ENCODE measurements around the gene RMC1.

The RMC1 gene

GRCh38 chr18:23494992-23495391 lies 8.3 kb upstream of the RMC1 start:
- peaks cover 3% of the 10 kb centered on the region for H3K9me3 ChIP-seq (ENCODE audit: severe bottlenecking)
- DNase-seq = no peak
- TF ChIP-seq CTCF (IDR thresholded peaks at IDR 0.05; ENCODE audit: low read depth, low read length) = no peak
- no peak overlapping the region for H3K4me3 ChIP-seq (ENCODE audit: low read depth, low read length)
- no peaks in the 10 kb centered on the region for H3K36me3 ChIP-seq
- no peak overlapping the region for H3K27ac ChIP-seq
- no peaks in the 10 kb centered on the region for H3K27me3 ChIP-seq (ENCODE audit: insufficient read depth, low read depth, severe bottlenecking)

GRCh38 chr18:23495723-23496440 lies 7.4 kb upstream of the RMC1 start:
- Histone ChIP-seq H3K27ac (no peak overlapping the region), H3K27me3 (ENCODE audit: insufficient read depth, low read depth, severe bottlenecking) (no peaks in the 10 kb centered on the region), H3K36me3 (no peaks in the 10 kb centered on the region), H3K4me3 (ENCODE audit: low read depth, low read length) (no peak overlapping the region), H3K9me3 (ENCODE audit: severe bottlenecking) (peaks cover 3% of the 10 kb centered on the region)
- DNase-seq = no peak
- no peak for TF ChIP-seq CTCF (IDR thresholded peaks at IDR 0.05; ENCODE audit: low read depth, low read length)

GRCh38 chr18:23498117-23498516 lies 5.2 kb upstream of the RMC1 start:
- TF ChIP-seq CTCF (IDR thresholded peaks at IDR 0.05; ENCODE audit: low read depth, low read length) = no peak
- Histone ChIP-seq H3K9me3 (ENCODE audit: severe bottlenecking) (no peaks in the 10 kb centered on the region), H3K27ac (no peak overlapping the region), H3K4me3 (ENCODE audit: low read depth, low read length) (no peak overlapping the region), H3K27me3 (ENCODE audit: insufficient read depth, low read depth, severe bottlenecking) (no peaks in the 10 kb centered on the region), H3K36me3 (no peaks in the 10 kb centered on the region)
- no peak for DNase-seq

- H3K4me3 ChIP-seq (ENCODE audit: low read depth, low read length) = no peak overlapping the region
- TF ChIP-seq CTCF (IDR thresholded peaks at IDR 0.05; ENCODE audit: low read depth, low read length) = peak; percentile 91
- H3K27ac ChIP-seq = no peak overlapping the region
- peak; percentile 80 for DNase-seq
- H3K27me3 ChIP-seq (ENCODE audit: insufficient read depth, low read depth, severe bottlenecking) = no peaks in the 10 kb centered on the region
- no peaks in the 10 kb centered on the region for H3K36me3 ChIP-seq
- no peaks in the 10 kb centered on the region for H3K9me3 ChIP-seq (ENCODE audit: severe bottlenecking)
Observed at GRCh38 chr18:23498877-23499276, 4.4 kb upstream of the RMC1 start.

GRCh38 chr18:23499291-23499781 lies 4.0 kb upstream of the RMC1 start:
- no peak overlapping the region for H3K4me3 ChIP-seq (ENCODE audit: low read depth, low read length)
- no peaks in the 10 kb centered on the region for H3K27me3 ChIP-seq (ENCODE audit: insufficient read depth, low read depth, severe bottlenecking)
- DNase-seq = no peak
- no peaks in the 10 kb centered on the region; the same call in 1 of the 2 replicates for H3K36me3 ChIP-seq
- no peaks in the 10 kb centered on the region for H3K9me3 ChIP-seq (ENCODE audit: severe bottlenecking)
- H3K27ac ChIP-seq = no peak overlapping the region
- no peak for TF ChIP-seq CTCF (IDR thresholded peaks at IDR 0.05; ENCODE audit: low read depth, low read length)

GRCh38 chr18:23501626-23502025 lies 1.7 kb upstream of the RMC1 start:
- no peak overlapping the region for H3K4me3 ChIP-seq (ENCODE audit: low read depth, low read length)
- H3K36me3 ChIP-seq = peaks cover 5% of the 10 kb centered on the region; the same call in 1 of the 2 replicates
- no peak for TF ChIP-seq CTCF (IDR thresholded peaks at IDR 0.05; ENCODE audit: low read depth, low read length)
- no peak overlapping the region for H3K27ac ChIP-seq
- no peaks in the 10 kb centered on the region for H3K9me3 ChIP-seq (ENCODE audit: severe bottlenecking)
- DNase-seq = no peak
- H3K27me3 ChIP-seq (ENCODE audit: insufficient read depth, low read depth, severe bottlenecking) = no peaks in the 10 kb centered on the region

All from WERI-Rb-1 (cell line).